Measurements from ENCODE around the gene ITPKC. TPM values are rescaled to one million over a fixed set of nuclear protein-coding genes. Genes with fewer than 3 reads are reported as not detected.
A peak's percentile ranks its signal among the peaks of the same experiment; 100 is the strongest.

ITPKC gene
- total and polyA plus RNA-seq, 9 donors = 8.2 to 13.0 (median 11.1) TPM

DNA sequence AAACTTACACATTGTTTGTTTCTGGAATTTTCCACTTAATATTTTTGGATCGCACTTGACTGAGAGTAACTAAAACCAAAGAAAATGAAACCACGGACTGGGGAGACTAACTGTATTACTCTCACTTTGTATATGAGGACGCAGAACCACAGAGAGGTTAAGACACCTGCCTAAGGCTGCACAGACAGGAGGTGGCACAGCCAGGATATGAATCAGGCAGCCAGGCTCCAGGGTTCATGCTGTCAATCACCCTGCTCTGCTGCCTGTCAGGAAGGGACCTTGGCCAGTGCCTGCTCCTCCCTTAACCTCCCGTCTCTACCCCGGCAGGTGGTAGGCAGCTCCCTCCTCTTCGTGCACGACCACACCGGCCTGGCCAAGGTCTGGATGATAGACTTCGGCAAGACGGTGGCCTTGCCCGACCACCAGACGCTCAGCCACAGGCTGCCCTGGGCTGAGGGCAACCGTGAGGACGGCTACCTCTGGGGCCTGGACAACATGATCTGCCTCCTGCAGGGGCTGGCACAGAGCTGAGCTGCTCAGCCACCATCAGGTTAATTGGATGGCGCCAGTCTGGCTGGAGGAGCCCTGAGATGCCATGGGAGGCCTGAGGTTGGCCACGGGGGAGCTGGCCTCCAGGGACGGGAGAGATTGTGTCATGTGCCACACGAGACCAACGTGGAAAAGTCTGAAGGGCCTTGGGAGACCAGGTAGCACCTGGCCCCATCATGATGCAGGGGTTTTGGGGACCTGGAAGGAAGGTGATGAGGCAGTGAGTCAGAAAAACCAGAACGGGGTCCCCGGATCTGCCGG, 22.3 kb downstream of the ITPKC start:
- peaks cover 57% of the 10 kb centered on the region for H3K36me3 ChIP-seq (ENCODE audit: control insufficient read depth, insufficient read depth, low read length)
- no peak for DNase-seq
- H3K27ac ChIP-seq (ENCODE audit: low read length) = no peak overlapping the region
- no peaks in the 10 kb centered on the region for H3K9me3 ChIP-seq (replicated peaks; ENCODE audit: control insufficient read depth, low read depth, low read length)
- 80% methylated on average over 21 of the region's 22 CpGs for WGBS (ENCODE audit: insufficient coverage)
- peaks cover 10% of the 10 kb centered on the region for H3K4me1 ChIP-seq (ENCODE audit: control insufficient read depth, insufficient read depth, low read length)
- H3K27me3 ChIP-seq (ENCODE audit: control insufficient read depth, insufficient read depth, low read length) = no peaks in the 10 kb centered on the region
- no peak overlapping the region for H3K4me3 ChIP-seq (ENCODE audit: low read length)

DNA sequence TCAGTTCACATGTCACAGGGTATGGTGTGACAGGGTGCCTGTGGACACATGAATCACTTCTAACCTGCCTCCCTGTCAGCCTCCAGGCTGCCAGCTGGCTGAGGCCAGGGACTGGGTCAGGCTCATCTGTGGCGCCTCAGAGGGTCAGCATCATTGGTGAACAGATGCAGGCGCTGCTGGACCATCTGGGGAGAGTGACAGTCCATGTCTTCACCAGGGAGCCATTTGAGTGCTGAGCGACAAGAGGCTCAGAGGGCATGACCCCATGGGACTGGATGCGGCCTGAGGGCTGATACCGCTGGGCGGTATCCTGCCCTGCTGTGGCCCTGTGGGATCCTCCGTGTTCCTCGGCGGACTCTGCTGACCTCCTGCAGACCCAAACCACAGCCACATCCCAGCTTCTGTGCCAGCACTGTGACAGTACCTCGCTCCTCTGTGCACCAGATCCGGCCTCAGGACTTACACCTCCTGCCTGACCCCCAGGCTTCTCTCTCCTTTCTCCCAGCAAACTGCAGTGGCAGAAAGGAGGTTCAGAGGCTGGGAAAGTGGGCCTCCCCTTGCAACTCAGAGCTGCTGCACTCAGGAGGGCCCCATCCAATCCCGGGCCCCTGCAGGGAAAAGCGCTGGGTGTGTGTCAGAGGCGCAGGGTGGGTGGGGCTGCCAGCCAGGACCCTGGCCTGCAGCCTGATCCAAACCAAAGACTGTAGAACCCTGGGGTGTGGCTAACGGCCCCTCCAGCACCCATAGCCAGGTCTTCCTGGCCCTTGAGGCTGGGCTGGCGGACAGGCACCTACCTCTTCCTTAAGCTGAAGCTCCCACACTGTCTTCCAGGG, 23.2 kb downstream of the ITPKC start:
- Histone ChIP-seq H3K36me3 (ENCODE audit: control insufficient read depth, insufficient read depth, low read length) (peaks cover 50% of the 10 kb centered on the region), H3K4me1 (ENCODE audit: control insufficient read depth, insufficient read depth, low read length) (peaks cover 10% of the 10 kb centered on the region), H3K9me3 (replicated peaks; ENCODE audit: control insufficient read depth, low read depth, low read length) (no peaks in the 10 kb centered on the region), H3K27ac (ENCODE audit: low read length) (peak overlapping the region; percentile 73), H3K4me3 (ENCODE audit: low read length) (no peak overlapping the region), H3K27me3 (ENCODE audit: control insufficient read depth, insufficient read depth, low read length) (no peaks in the 10 kb centered on the region)
- 54% methylated on average over 14 of the region's 16 CpGs for WGBS (ENCODE audit: insufficient coverage)
- no peak for DNase-seq

DNA sequence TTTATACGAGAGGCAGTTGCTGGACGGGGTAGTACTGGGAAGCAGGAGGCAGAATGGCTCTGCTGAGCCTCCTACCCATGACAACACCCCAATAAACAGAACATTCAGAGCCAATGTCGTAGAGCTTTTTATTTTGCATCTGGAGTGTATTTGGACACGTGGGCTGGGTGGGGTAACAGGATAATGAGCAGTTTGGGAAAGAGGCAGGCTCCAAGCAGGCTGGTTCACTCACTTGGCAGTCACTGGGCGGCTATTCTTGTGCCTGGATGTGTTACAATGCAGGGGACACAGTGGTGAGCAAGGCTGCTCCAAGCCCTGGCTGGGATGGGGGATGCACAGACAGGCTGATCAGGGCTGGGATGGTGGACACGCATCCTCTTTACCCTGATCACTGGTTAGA, 23.8 kb downstream of the ITPKC start:
- WGBS (ENCODE audit: insufficient coverage) = 38% methylated on average over 2 of the region's 6 CpGs
- no peaks in the 10 kb centered on the region for H3K27me3 ChIP-seq (ENCODE audit: control insufficient read depth, insufficient read depth, low read length)
- no peaks in the 10 kb centered on the region for H3K9me3 ChIP-seq (replicated peaks; ENCODE audit: control insufficient read depth, low read depth, low read length)
- H3K27ac ChIP-seq (ENCODE audit: low read length) = peak overlapping the region; percentile 73
- H3K4me3 ChIP-seq (ENCODE audit: low read length) = no peak overlapping the region
- H3K36me3 ChIP-seq (ENCODE audit: control insufficient read depth, insufficient read depth, low read length) = peaks cover 43% of the 10 kb centered on the region
- H3K4me1 ChIP-seq (ENCODE audit: control insufficient read depth, insufficient read depth, low read length) = peaks cover 10% of the 10 kb centered on the region
- DNase-seq = peak; percentile 80

DNA sequence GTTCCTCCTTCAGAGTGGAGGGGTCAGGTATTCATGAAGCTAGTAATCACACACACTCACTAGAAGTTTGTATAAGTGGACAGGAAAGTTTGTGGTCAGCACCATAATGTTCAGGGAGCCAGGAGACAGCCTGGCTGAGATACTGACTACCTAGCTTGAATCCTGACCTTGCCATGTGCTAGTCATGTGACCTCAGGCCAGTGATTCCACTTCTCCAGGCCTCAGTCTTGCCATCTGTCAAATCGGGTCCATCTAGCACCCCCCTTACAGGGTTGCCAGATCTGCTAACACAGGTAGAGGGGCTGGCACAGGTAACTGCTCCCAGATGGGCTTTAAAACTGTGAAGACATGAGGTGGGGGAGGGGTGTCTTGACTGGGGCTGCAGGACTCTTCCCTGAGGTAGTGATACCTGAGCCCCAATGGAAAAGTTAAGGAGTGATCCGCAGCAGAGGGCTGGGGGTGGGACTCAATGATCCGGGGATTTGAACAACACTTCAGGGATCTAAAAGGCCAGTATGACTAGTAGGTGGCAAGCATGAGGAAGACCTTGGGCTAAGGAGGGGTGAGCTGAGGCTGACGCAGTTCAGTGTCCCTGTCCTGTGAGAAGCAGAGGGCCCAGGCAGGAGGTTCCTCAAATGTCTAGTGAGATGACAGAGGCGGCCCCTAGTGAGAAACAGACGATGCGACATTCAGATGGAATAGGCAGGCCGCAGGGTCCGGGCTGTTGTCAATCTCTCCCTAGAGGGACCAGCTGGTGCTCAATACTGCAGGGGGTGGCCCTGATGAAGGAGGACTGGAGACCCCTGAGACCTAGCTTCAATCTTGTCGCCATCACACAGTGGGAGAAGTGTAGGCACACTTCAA, 24.8 kb downstream of the ITPKC start:
- Histone ChIP-seq H3K36me3 (ENCODE audit: control insufficient read depth, insufficient read depth, low read length) (peaks cover 36% of the 10 kb centered on the region), H3K27ac (ENCODE audit: low read length) (no peak overlapping the region), H3K9me3 (replicated peaks; ENCODE audit: control insufficient read depth, low read depth, low read length) (no peaks in the 10 kb centered on the region), H3K27me3 (ENCODE audit: control insufficient read depth, insufficient read depth, low read length) (no peaks in the 10 kb centered on the region), H3K4me3 (ENCODE audit: low read length) (no peak overlapping the region), H3K4me1 (ENCODE audit: control insufficient read depth, insufficient read depth, low read length) (peaks cover 10% of the 10 kb centered on the region)
- WGBS (ENCODE audit: insufficient coverage) = 55% methylated on average over 8 of the region's 10 CpGs
- no peak for DNase-seq

DNA sequence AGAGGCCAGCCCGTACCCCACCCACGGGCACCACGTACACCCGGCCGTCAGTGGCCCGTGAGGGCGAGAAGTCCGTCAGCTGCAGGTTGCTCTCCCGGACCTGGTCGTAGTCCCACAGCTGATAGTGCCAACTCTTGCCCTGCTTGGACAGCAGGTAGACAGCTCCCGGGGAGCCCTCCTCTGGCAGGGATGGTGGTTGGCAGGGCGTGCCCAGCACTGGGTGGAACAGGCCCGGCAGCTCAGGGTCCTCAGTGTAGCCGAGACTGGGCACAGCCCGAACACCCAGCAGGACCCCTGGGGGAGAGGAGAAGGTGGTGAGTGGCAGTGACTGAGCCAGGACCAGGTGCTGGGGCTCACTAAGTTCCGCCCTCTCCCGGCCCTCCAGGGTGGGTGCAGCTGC, 25.6 kb downstream of the ITPKC start:
- Histone ChIP-seq H3K27me3 (ENCODE audit: control insufficient read depth, insufficient read depth, low read length) (no peaks in the 10 kb centered on the region), H3K4me1 (ENCODE audit: control insufficient read depth, insufficient read depth, low read length) (peaks cover 10% of the 10 kb centered on the region), H3K27ac (ENCODE audit: low read length) (no peak overlapping the region), H3K9me3 (replicated peaks; ENCODE audit: control insufficient read depth, low read depth, low read length) (no peaks in the 10 kb centered on the region), H3K4me3 (ENCODE audit: low read length) (no peak overlapping the region), H3K36me3 (ENCODE audit: control insufficient read depth, insufficient read depth, low read length) (peaks cover 29% of the 10 kb centered on the region)
- no peak for DNase-seq
- 85% methylated on average over 17 of the region's 17 CpGs for WGBS (ENCODE audit: insufficient coverage)

DNA sequence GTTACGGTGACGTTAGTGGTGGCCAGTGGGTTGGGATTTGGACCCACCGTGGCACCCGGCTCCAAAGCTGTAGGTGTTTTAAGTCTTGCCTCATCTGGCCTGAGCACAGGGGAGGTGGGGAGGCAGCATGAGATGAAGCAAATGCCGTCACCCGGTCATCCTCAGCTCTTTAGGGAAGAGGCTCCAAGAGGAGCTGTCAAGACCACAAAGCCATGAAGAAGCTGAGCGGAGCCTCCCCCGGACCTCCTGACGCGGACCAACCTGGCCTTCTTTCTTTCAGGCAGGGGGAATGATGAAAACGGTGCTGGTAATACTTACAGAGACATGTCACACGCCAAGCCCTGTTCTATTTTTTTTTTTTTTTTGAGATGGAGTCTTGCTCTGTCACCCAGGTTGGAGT, 26.0 kb downstream of the ITPKC start:
- no peak overlapping the region for H3K4me3 ChIP-seq (ENCODE audit: low read length)
- H3K27ac ChIP-seq (ENCODE audit: low read length) = no peak overlapping the region
- H3K4me1 ChIP-seq (ENCODE audit: control insufficient read depth, insufficient read depth, low read length) = peaks cover 10% of the 10 kb centered on the region
- no peak for DNase-seq
- H3K36me3 ChIP-seq (ENCODE audit: control insufficient read depth, insufficient read depth, low read length) = peaks cover 26% of the 10 kb centered on the region
- H3K9me3 ChIP-seq (replicated peaks; ENCODE audit: control insufficient read depth, low read depth, low read length) = no peaks in the 10 kb centered on the region
- 91% methylated on average over 10 of the region's 12 CpGs for WGBS (ENCODE audit: insufficient coverage)
- H3K27me3 ChIP-seq (ENCODE audit: control insufficient read depth, insufficient read depth, low read length) = no peaks in the 10 kb centered on the region

DNA sequence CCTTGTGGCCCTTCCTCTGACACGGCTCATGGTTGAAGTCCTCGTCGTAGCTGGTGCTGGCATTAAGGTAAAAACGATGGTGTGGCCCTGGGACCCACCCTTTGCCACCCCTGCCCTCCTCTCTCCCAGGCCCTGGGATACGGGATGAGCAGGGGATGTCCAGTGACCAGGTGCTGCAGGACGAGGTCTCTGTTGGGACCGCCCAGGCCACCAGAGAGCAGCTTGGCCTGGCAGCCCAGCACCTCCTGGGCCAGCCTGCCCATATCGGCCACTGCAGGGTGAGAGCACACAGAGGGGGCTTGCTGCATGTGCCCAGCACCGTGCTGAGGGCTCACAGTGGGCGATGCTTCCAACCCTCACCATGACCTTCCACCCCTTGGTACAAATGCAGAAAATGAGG, 27.0 kb downstream of the ITPKC start:
- Histone ChIP-seq H3K9me3 (replicated peaks; ENCODE audit: control insufficient read depth, low read depth, low read length) (no peaks in the 10 kb centered on the region), H3K36me3 (ENCODE audit: control insufficient read depth, insufficient read depth, low read length) (peaks cover 20% of the 10 kb centered on the region), H3K27me3 (ENCODE audit: control insufficient read depth, insufficient read depth, low read length) (no peaks in the 10 kb centered on the region), H3K4me1 (ENCODE audit: control insufficient read depth, insufficient read depth, low read length) (peaks cover 12% of the 10 kb centered on the region), H3K27ac (ENCODE audit: low read length) (no peak overlapping the region), H3K4me3 (ENCODE audit: low read length) (no peak overlapping the region)
- WGBS (ENCODE audit: insufficient coverage) = 92% methylated on average over 6 of the region's 10 CpGs
- DNase-seq = no peak

DNA sequence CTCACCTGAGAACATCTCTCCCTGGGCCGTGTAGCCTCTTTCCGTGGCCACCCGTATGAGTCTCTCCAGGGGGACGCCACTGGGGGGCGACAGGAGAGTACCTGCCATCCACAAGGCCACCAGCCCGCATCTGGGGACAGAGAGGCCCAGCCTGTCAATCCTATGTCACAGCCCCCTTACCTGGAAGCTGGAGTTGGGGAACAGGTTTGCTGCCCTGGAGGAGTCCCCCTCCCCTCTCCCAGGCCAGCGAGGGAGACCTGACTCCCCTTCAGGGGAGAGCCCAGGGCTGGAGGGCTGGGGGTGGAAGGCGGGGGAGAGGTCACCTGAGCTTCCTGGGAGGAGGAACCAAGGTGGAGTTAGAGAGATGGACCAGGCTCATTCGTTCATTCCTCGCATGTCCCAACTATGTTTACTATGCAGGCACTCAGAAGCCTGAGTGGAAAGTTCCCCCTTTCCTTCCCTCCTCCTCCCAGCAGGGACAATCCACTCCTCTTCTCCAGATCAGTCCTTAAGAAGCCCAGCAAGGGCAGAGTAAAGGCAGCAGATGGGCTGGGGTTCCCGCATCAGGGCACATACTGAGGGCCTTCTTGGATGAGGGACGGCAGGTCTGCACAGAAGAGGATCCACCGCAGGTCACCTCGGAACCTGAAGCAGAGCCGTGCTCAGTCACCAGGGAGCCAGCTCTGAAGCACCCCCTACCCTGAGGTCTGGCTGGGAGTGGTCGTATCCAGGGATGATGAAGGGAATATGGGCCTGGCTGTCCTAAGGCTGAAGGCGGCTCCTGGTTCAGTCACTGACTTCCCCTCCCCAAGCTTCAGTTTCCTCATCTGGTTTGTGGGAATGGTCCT, 27.9 kb downstream of the ITPKC start:
- Histone ChIP-seq H3K27ac (ENCODE audit: low read length) (no peak overlapping the region), H3K27me3 (ENCODE audit: control insufficient read depth, insufficient read depth, low read length) (no peaks in the 10 kb centered on the region), H3K36me3 (ENCODE audit: control insufficient read depth, insufficient read depth, low read length) (peaks cover 12% of the 10 kb centered on the region), H3K4me1 (ENCODE audit: control insufficient read depth, insufficient read depth, low read length) (peaks cover 20% of the 10 kb centered on the region), H3K9me3 (replicated peaks; ENCODE audit: control insufficient read depth, low read depth, low read length) (no peaks in the 10 kb centered on the region), H3K4me3 (ENCODE audit: low read length) (no peak overlapping the region)
- DNase-seq = no peak
- WGBS (ENCODE audit: insufficient coverage) = 77% methylated on average over 7 of the region's 17 CpGs

DNA sequence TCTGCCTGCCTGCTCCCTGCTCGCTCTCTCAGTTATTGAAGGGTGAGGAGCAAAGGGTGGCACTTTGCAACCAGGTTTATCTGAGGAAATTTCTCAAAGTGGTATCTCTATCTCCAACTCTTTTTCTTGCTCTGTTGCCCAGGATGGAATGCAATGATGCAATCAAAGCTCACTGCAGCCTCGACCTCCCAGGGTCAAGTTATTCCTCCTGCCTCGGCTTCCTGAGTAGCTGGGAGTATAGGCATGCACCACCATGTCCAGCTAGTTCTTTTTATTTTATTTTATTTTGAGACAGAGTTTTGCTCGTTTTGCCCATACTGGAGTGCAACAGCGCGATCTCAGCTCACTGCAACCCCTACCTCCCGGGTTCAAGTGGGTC, 28.5 kb downstream of the ITPKC start:
- Histone ChIP-seq H3K27me3 (ENCODE audit: control insufficient read depth, insufficient read depth, low read length) (no peaks in the 10 kb centered on the region), H3K4me3 (ENCODE audit: low read length) (no peak overlapping the region), H3K9me3 (replicated peaks; ENCODE audit: control insufficient read depth, low read depth, low read length) (no peaks in the 10 kb centered on the region), H3K36me3 (ENCODE audit: control insufficient read depth, insufficient read depth, low read length) (peaks cover 5% of the 10 kb centered on the region), H3K27ac (ENCODE audit: low read length) (no peak overlapping the region), H3K4me1 (ENCODE audit: control insufficient read depth, insufficient read depth, low read length) (peaks cover 20% of the 10 kb centered on the region)
- 100% methylated on average over 1 of the region's 7 CpGs for WGBS (ENCODE audit: insufficient coverage)
- DNase-seq = no peak
